GM23338 (cell line): ENCODE results near the gene PGC. TPM values are rescaled to one million over a fixed set of nuclear protein-coding genes. Genes with fewer than 3 reads are reported as not detected.

ENCODE experiments used
- ATAC-seq: fragments of 200-7000 bp; cut with Tn5 transposase; 3 replicates; pipeline ENCODE4 v1.9.1; 2020
- DNase-seq: peaks from one replicate; pipeline ENCODE4 v3.0.0-alpha.2; 2015; ENCODE audit warnings: low spot score
- H2AFZ ChIP-seq: fragments of 200-600 bp; sonication (generic); 2 replicates; pipeline ENCODE4 v1.8.0; 2016; ENCODE audit warnings: antibody characterized with exemption, mild to moderate bottlenecking, moderate library complexity
- H3F3A ChIP-seq: fragments of 200-600 bp; sonication (generic); replicated peaks from 2 replicates; pipeline ENCODE4 v1.8.0; 2017; ENCODE audit warnings: antibody characterized with exemption, mixed run types, low read depth
- H3K27ac ChIP-seq: fragments of 200-600 bp; sonication (generic); 2 replicates; pipeline ENCODE4 v1.6.1; 2016; ENCODE audit warnings: low read depth
- H3K27me3 ChIP-seq: fragments of 200-600 bp; sonication (generic); 2 replicates; pipeline ENCODE4 v1.8.0; 2016; ENCODE audit warnings: mild to moderate bottlenecking, mixed run types, moderate library complexity; ENCODE audit not compliant: insufficient read depth
- H3K36me3 ChIP-seq: fragments of 200-600 bp; sonication (generic); 2 replicates; pipeline ENCODE4 v1.8.0; 2016; ENCODE audit warnings: mild to moderate bottlenecking; ENCODE audit not compliant: insufficient read depth
- H3K4me1 ChIP-seq: fragments of 200-600 bp; sonication (generic); 2 replicates; pipeline ENCODE4 v1.8.0; 2016; ENCODE audit warnings: mild to moderate bottlenecking, moderate library complexity; ENCODE audit not compliant: insufficient read depth
- H3K4me2 ChIP-seq: fragments of 200-600 bp; sonication (generic); 2 replicates; pipeline ENCODE4 v1.7.1; 2017; ENCODE audit warnings: mixed run types
- H3K4me3 ChIP-seq: fragments of 200-600 bp; sonication (generic); 2 replicates; pipeline ENCODE4 v1.6.1; 2016; ENCODE audit warnings: mixed run types
- H3K79me2 ChIP-seq: fragments of 200-600 bp; sonication (generic); replicated peaks from 2 replicates; pipeline ENCODE4 v1.8.0; 2017; ENCODE audit warnings: mild to moderate bottlenecking; ENCODE audit not compliant: insufficient read depth
- H3K9me2 ChIP-seq: fragments of 200-600 bp; sonication (generic); 2 replicates; pipeline ENCODE4 v1.8.0; 2017; ENCODE audit not compliant: insufficient read depth
- H4K20me1 ChIP-seq: fragments of 200-600 bp; sonication (generic); replicated peaks from 2 replicates; pipeline ENCODE4 v1.8.0; 2017; ENCODE audit warnings: mild to moderate bottlenecking; ENCODE audit not compliant: insufficient read depth
- H3K27ac Mint-ChIP-seq: 2 replicates; pipeline ENCODE4 v1.8.0; 2020; ENCODE audit warnings: inconsistent platforms, mild to moderate bottlenecking, moderate library complexity, mixed read lengths
- H3K27me3 Mint-ChIP-seq: 3 replicates; pipeline ENCODE4 v1.8.0; 2022; ENCODE audit warnings: low read depth, mild to moderate bottlenecking, moderate library complexity, mixed read lengths, inconsistent platforms; ENCODE audit not compliant: insufficient read depth, poor library complexity
- H3K36me3 Mint-ChIP-seq: 3 replicates; pipeline ENCODE4 v1.8.0; 2021; ENCODE audit warnings: low read depth, mild to moderate bottlenecking, inconsistent platforms, moderate library complexity, mixed read lengths
- H3K4me1 Mint-ChIP-seq: 3 replicates; pipeline ENCODE4 v1.8.0; 2020; ENCODE audit warnings: mild to moderate bottlenecking, inconsistent platforms, mixed read lengths
- H3K4me3 Mint-ChIP-seq: 3 replicates; pipeline ENCODE4 v1.8.0; 2021; ENCODE audit warnings: moderate library complexity, mild to moderate bottlenecking, inconsistent platforms, mixed read lengths
- H3K9me3 Mint-ChIP-seq: 3 replicates; pipeline ENCODE4 v1.8.0; 2020; ENCODE audit warnings: moderate library complexity, mild to moderate bottlenecking, inconsistent platforms, mixed read lengths
- CREB1 ChIP-seq: fragments of 250-450 bp; sonication (Bioruptor Pico); IDR thresholded peaks from 2 replicates; pipeline ENCODE4 v1.5.0; 2020; ENCODE audit warnings: low read depth, mild to moderate bottlenecking, moderate library complexity
- EZH2 ChIP-seq: fragments of 200-600 bp; sonication (generic); IDR thresholded peaks from one replicate; pipeline ENCODE4 v1.8.0; 2017; ENCODE audit warnings: antibody characterized with exemption, mild to moderate bottlenecking, low read depth; ENCODE audit not compliant: unreplicated experiment
- STAT1 ChIP-seq: IDR thresholded peaks from one replicate; pipeline ENCODE4 v1.6.1; 2016; ENCODE audit warnings: antibody characterized with exemption; ENCODE audit not compliant: unreplicated experiment
- polyA plus RNA-seq: library from polyadenylated mRNA; unstranded; fragments of >200 nt; fragmentation: Nextera tagmentation; extraction: Ambion mirVana; gene quantifications from 2 replicates; pipeline ENCODE4 v1.2.1, GENCODE V29; 2016
- total RNA-seq: library from RNA; depleted of rRNA; stranded (reverse); fragments of >200 nt; shearing (Covaris generic); gene quantifications from 2 replicates; pipeline ENCODE4 v1.2.3, GENCODE V29; 2014
- TF ChIP-seq, protein P1 (sequence below): fragments of 250-450 bp; sonication (Bioruptor Pico); IDR thresholded peaks from 2 replicates; pipeline ENCODE4 v1.5.0; 2020; ENCODE audit warnings: mild to moderate bottlenecking, moderate library complexity
- TF ChIP-seq, protein P2 (sequence below), 2 experiments: fragments of 200-600 bp in 1 of 2; sonication (generic) in 1 of 2; conservative IDR thresholded peaks; 2 replicates each; pipeline versions ENCODE4 v1.5.1 to v1.6.1; 2016 to 2017; ENCODE audit warnings: antibody characterized with exemption in 2 of 2, low read depth in 2 of 2, mild to moderate bottlenecking in 2 of 2, moderate library complexity in 1 of 2

The PGC gene
- total and polyA plus RNA-seq, 2 experiments from 2014 or later = not detected

DNA sequence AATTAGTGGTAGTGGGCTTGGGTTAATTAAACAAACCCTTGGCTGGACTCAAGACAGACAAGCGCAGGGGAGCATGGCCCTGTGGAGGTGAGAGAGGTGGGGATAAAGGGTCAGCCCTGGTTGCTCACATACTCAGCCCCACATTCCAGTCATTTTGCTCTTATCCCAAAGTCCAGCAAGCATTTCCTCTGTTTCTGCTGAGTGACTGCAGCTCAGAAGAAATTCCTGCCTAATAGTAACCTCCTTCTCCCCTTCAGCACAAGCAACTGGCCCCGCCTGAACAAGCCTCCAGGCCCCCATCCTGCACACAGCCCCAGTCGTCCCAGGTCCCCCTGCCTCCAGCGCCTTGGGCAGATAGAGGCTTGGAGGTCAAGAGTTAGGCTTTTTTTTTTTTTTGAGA lies 8.2 kb downstream of the PGC start (continued):
- TF ChIP-seq, protein P1, sequence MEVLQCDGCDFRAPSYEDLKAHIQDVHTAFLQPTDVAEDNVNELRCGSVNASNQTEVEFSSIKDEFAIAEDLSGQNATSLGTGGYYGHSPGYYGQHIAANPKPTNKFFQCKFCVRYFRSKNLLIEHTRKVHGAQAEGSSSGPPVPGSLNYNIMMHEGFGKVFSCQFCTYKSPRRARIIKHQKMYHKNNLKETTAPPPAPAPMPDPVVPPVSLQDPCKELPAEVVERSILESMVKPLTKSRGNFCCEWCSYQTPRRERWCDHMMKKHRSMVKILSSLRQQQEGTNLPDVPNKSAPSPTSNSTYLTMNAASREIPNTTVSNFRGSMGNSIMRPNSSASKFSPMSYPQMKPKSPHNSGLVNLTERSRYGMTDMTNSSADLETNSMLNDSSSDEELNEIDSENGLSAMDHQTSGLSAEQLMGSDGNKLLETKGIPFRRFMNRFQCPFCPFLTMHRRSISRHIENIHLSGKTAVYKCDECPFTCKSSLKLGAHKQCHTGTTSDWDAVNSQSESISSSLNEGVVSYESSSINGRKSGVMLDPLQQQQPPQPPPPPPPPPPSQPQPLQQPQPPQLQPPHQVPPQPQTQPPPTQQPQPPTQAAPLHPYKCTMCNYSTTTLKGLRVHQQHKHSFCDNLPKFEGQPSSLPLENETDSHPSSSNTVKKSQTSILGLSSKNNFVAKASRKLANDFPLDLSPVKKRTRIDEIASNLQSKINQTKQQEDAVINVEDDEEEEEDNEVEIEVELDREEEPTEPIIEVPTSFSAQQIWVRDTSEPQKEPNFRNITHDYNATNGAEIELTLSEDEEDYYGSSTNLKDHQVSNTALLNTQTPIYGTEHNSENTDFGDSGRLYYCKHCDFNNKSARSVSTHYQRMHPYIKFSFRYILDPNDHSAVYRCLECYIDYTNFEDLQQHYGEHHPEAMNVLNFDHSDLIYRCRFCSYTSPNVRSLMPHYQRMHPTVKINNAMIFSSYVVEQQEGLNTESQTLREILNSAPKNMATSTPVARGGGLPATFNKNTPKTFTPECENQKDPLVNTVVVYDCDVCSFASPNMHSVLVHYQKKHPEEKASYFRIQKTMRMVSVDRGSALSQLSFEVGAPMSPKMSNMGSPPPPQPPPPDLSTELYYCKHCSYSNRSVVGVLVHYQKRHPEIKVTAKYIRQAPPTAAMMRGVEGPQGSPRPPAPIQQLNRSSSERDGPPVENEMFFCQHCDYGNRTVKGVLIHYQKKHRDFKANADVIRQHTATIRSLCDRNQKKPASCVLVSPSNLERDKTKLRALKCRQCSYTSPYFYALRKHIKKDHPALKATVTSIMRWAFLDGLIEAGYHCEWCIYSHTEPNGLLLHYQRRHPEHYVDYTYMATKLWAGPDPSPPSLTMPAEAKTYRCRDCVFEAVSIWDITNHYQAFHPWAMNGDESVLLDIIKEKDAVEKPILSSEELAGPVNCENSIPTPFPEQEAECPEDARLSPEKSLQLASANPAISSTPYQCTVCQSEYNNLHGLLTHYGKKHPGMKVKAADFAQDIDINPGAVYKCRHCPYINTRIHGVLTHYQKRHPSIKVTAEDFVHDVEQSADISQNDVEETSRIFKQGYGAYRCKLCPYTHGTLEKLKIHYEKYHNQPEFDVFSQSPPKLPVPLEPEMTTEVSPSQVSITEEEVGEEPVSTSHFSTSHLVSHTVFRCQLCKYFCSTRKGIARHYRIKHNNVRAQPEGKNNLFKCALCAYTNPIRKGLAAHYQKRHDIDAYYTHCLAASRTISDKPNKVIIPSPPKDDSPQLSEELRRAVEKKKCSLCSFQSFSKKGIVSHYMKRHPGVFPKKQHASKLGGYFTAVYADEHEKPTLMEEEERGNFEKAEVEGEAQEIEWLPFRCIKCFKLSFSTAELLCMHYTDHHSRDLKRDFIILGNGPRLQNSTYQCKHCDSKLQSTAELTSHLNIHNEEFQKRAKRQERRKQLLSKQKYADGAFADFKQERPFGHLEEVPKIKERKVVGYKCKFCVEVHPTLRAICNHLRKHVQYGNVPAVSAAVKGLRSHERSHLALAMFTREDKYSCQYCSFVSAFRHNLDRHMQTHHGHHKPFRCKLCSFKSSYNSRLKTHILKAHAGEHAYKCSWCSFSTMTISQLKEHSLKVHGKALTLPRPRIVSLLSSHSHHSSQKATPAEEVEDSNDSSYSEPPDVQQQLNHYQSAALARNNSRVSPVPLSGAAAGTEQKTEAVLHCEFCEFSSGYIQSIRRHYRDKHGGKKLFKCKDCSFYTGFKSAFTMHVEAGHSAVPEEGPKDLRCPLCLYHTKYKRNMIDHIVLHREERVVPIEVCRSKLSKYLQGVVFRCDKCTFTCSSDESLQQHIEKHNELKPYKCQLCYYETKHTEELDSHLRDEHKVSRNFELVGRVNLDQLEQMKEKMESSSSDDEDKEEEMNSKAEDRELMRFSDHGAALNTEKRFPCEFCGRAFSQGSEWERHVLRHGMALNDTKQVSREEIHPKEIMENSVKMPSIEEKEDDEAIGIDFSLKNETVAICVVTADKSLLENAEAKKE (CRISPR knock-in tag) = no peak

DNA sequence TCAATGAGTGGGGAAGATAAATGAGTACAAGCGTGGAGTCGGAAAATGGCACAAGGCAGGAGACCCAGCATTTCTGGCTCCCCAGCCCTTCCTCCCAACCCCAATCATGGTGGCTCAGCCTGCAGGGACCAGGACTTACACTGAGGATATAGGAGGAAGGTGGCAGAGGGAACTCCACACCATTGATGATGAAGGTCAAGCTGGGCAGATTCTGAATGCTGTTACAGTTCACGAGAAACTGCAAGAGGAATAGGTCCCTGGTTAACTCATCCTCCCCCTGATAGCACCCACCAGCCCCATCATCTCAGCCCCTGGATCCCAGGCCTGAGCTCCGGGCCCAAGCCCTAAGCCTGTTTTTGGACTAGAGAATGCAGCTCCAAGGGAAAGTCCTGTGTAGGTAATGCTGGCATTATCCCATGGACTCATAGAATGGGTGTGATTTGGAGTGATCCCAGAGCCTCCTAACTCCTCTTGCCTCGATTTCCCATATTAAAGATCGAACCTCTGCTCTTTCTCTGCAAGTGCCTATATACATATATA lies 9.5 kb downstream of the PGC start:
- H3K4me2 ChIP-seq = no peak overlapping the region
- ATAC-seq (no peak), DNase-seq (no peak)
- H3K27ac Mint-ChIP-seq = no peak overlapping the region
- H2AFZ ChIP-seq = no peak overlapping the region
- H3K36me3 ChIP-seq = no peaks in the 10 kb centered on the region
- no peaks in the 10 kb centered on the region for H3K9me3 Mint-ChIP-seq
- H3K4me3 ChIP-seq = no peak overlapping the region
- peaks cover 11% of the 10 kb centered on the region for H3F3A ChIP-seq
- H3K4me3 Mint-ChIP-seq = no peak overlapping the region; the same call in 2 of the 3 replicates
- no peaks in the 10 kb centered on the region for H3K36me3 Mint-ChIP-seq
- peaks cover 20% of the 10 kb centered on the region for H3K4me1 Mint-ChIP-seq
- H3K79me2 ChIP-seq = no peaks in the 10 kb centered on the region
- no peak overlapping the region for H3K27ac ChIP-seq
- peaks cover 16% of the 10 kb centered on the region for H3K27me3 Mint-ChIP-seq
- peaks cover 16% of the 10 kb centered on the region for H3K4me1 ChIP-seq
- peaks cover 9% of the 10 kb centered on the region for H3K27me3 ChIP-seq
- no peaks in the 10 kb centered on the region for H4K20me1 ChIP-seq
- H3K9me2 ChIP-seq = no peaks in the 10 kb centered on the region
- TF ChIP-seq STAT1 = no peak
- TF ChIP-seq, protein P1 (CRISPR knock-in tag) = no peak
- no peak for TF ChIP-seq EZH2
- no peak for TF ChIP-seq CREB1
- TF ChIP-seq, protein P2, sequence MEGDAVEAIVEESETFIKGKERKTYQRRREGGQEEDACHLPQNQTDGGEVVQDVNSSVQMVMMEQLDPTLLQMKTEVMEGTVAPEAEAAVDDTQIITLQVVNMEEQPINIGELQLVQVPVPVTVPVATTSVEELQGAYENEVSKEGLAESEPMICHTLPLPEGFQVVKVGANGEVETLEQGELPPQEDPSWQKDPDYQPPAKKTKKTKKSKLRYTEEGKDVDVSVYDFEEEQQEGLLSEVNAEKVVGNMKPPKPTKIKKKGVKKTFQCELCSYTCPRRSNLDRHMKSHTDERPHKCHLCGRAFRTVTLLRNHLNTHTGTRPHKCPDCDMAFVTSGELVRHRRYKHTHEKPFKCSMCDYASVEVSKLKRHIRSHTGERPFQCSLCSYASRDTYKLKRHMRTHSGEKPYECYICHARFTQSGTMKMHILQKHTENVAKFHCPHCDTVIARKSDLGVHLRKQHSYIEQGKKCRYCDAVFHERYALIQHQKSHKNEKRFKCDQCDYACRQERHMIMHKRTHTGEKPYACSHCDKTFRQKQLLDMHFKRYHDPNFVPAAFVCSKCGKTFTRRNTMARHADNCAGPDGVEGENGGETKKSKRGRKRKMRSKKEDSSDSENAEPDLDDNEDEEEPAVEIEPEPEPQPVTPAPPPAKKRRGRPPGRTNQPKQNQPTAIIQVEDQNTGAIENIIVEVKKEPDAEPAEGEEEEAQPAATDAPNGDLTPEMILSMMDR (conservative IDR thresholded peaks at IDR 0.05; ENCODE audit: low read depth in 2 of 2) = no peak
